ENCODE measurements around the gene TMEM52B. TPM values are rescaled to one million over a fixed set of nuclear protein-coding genes. Genes with fewer than 3 reads are reported as not detected.
A peak's percentile ranks its signal among the peaks of the same experiment; 100 is the strongest.

Gene TMEM52B
- total RNA-seq, 3 donors from 2014 or later: 0.33 to 0.44 TPM; not detected in 1

GRCh38 chr12:10211101-10211939 lies 32.5 kb downstream of the TMEM52B start:
- peak overlapping the region; percentile 99 for H3K27ac ChIP-seq
- DNase-seq (ENCODE audit: low spot score in 2 of 2): no peak
- intact Hi-C loops (cut with DNase I; ENCODE audit: low total_unique reads): no loop called here
- H3K36me3 ChIP-seq: no peaks in the 10 kb centered on the region
- no peaks in the 10 kb centered on the region for H3K4me1 ChIP-seq
- TF ChIP-seq, protein P1, sequence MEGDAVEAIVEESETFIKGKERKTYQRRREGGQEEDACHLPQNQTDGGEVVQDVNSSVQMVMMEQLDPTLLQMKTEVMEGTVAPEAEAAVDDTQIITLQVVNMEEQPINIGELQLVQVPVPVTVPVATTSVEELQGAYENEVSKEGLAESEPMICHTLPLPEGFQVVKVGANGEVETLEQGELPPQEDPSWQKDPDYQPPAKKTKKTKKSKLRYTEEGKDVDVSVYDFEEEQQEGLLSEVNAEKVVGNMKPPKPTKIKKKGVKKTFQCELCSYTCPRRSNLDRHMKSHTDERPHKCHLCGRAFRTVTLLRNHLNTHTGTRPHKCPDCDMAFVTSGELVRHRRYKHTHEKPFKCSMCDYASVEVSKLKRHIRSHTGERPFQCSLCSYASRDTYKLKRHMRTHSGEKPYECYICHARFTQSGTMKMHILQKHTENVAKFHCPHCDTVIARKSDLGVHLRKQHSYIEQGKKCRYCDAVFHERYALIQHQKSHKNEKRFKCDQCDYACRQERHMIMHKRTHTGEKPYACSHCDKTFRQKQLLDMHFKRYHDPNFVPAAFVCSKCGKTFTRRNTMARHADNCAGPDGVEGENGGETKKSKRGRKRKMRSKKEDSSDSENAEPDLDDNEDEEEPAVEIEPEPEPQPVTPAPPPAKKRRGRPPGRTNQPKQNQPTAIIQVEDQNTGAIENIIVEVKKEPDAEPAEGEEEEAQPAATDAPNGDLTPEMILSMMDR (IDR thresholded peaks at IDR 0.05): no peak
- no peak for TF ChIP-seq POLR2AphosphoS5 (IDR thresholded peaks at IDR 0.05)
- TF ChIP-seq POLR2A (IDR thresholded peaks at IDR 0.05): no peak
- H3K9me3 ChIP-seq: no peaks in the 10 kb centered on the region
- H3K4me3 ChIP-seq: peak overlapping the region in 1 of 3 donors; percentile 91
- H3K27me3 ChIP-seq: no peaks in the 10 kb centered on the region

GRCh38 chr12:10211940-10212738 lies 33.3 kb downstream of the TMEM52B start:
- Histone ChIP-seq H3K36me3 (no peaks in the 10 kb centered on the region), H3K27ac (peak overlapping the region; percentile 99), H3K27me3 (no peaks in the 10 kb centered on the region), H3K4me3 (peak overlapping the region; percentile 69 to 91 (median 82)), H3K9me3 (no peaks in the 10 kb centered on the region), H3K4me1 (no peaks in the 10 kb centered on the region)
- DNase-seq (ENCODE audit: low spot score in 2 of 2): peak; percentile 97 to 98
- intact Hi-C loops (cut with DNase I; ENCODE audit: low total_unique reads): no loop called here
- TF ChIP-seq POLR2A (IDR thresholded peaks at IDR 0.05): peak; percentile 55
- TF ChIP-seq, protein P1 (IDR thresholded peaks at IDR 0.05): no peak
- peak; percentile 90 to 99 (median 92) for TF ChIP-seq POLR2AphosphoS5 (IDR thresholded peaks at IDR 0.05)

DNA sequence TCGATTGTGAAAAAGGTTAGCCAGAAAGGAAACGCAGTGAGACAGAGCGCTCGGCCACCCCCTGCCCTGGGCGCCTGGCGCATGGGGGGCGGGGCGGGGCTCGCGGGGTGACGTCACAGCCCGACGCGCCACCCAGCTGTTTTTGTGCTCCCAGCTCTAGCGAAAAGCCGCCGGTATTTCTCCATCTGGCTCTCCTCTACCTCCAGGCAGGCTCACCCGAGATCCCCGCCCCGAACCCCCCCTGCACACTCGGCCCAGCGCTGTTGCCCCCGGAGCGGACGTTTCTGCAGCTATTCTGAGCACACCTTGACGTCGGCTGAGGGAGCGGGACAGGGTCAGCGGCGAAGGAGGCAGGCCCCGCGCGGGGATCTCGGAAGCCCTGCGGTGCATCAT lies 33.9 kb downstream of the TMEM52B start, which contains the start of gene GABARAPL1:
Gene GABARAPL1 (plus strand): TSS at position 139 of the 393 bp plus-strand sequence. CDS start 253 bp downstream, at position 392.
- Histone ChIP-seq H3K4me1 (no peaks in the 10 kb centered on the region), H3K27me3 (no peaks in the 10 kb centered on the region), H3K27ac (peak within 1 kb of the TSS; percentile 99), H3K36me3 (no peaks in the 10 kb centered on the region), H3K9me3 (no peaks in the 10 kb centered on the region), H3K4me3 (peak within 1 kb of the TSS; percentile 69 to 91 (median 82))
- peak; percentile 84 to 85 for DNase-seq (ENCODE audit: low spot score in 2 of 2)
- intact Hi-C loops (cut with DNase I; ENCODE audit: low total_unique reads): no loop called here
- TF ChIP-seq, protein P1 (IDR thresholded peaks at IDR 0.05): peak; percentile 9 to 15 (median 11)
- TF ChIP-seq POLR2A (IDR thresholded peaks at IDR 0.05) (peak; percentile 68), POLR2AphosphoS5 (IDR thresholded peaks at IDR 0.05) (peak in 1 of 3 donors; percentile 46)

DNA sequence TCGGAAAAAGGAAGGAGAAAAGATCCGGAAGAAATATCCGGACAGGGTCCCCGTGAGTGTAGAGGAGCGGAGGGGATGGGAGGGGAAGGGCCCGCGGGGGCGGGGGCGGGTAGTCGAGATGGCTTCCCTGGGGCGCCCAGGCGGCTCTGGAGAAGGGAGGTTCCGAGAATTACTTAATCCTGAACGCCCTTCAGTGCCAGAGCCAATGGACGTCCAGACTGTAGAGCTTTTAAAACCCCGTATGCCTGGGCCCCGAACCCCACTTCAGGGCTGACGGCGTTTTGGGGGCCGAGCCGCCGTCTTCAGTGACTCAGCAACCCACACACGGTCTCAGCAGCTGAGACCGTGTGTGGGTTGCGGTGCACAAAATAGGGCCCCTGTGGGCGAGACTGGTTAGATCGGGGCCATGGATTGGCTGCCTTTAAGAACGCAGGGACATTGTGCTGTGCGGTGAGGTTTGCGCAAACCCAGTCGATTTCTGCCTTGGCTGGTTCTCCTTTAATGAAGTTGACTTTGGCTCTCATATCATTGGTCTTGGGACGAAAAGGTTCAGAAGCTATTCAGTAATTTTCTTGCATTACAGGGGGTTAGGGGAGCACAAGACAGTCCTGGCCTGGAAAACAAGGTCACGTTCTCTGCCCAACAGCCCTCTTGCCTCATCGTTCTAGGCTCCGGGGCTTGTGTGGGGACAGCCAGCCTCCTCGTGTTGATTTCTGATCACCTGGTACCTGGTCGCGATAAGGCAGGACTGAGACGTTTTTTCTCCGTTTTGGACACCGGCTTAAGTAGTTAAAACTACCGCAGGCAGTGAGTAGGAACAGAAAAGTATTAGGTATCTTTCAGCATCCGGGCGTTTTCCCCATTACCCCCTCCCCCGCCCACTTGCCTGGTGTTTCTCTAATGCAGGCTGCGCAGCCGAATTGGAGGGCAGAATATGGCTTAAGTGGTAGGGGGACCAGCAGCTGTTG lies 34.6 kb downstream of the TMEM52B start:
- Histone ChIP-seq H3K36me3 (no peaks in the 10 kb centered on the region), H3K27ac (peak overlapping the region; percentile 99), H3K9me3 (no peaks in the 10 kb centered on the region), H3K27me3 (no peaks in the 10 kb centered on the region), H3K4me3 (peak overlapping the region; percentile 69 to 91 (median 82)), H3K4me1 (no peaks in the 10 kb centered on the region)
- TF ChIP-seq POLR2AphosphoS5 (IDR thresholded peaks at IDR 0.05) (peak; percentile 58 to 84 (median 62)), POLR2A (IDR thresholded peaks at IDR 0.05) (peak; percentile 73)
- TF ChIP-seq, protein P1 (IDR thresholded peaks at IDR 0.05): no peak
- intact Hi-C loops (cut with DNase I; ENCODE audit: low total_unique reads): no loop called here
- DNase-seq (ENCODE audit: low spot score in 2 of 2): peak; percentile 71 to 88

Data from breast epithelium (tissue), 4 donors.